Measurements from ENCODE around the gene LAMB4.

DNA sequence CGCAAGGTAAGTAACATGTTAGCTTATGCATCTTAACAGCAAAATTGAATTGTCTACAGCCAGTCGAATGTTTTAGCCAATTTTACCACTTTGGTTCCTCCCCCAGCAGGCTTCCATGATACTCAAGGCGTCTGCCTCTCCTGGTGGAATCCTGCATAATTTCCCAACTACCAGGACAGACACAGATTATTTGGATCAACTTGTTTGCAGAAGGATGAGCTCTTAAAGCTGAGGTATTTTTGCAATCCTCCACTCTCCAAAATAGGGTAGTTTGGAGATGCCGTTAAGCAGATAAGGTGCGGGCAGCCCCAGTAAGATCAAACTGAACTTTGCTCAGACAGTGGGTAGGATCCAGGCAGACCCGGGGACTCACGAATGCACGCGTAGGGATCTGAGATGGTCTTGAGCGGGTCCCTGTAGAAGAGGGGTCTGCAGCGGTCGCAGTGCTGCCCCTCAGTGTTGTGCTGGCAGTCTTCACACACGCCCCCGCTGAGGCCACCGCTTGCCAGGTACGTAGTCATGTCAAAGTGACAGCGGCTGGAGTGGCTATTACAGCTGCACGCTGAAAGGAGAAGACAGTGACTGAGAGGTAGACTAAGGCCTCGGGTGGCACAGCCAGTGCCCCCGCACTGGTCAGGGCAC is 27.4 kb downstream of the LAMB4 start:
- TF ChIP-seq CTCF (IDR thresholded peaks at IDR 0.05) (no peak), EZH2 (IDR thresholded peaks at IDR 0.05; ENCODE audit: borderline replicate concordance, insufficient read depth, low read depth, low read length, poor library complexity, severe bottlenecking) (no peak)
